H1 (cell line): ENCODE measurements around the gene ADSS1. TPM values are rescaled to one million over a fixed set of nuclear protein-coding genes. Genes with fewer than 3 reads are reported as not detected.

Source experiments
- CBX8 ChIP-seq: fragments of 300-800, 300-1000 bp; sonication (generic); IDR thresholded peaks from 2 replicates; pipeline ENCODE4 v1.7.1; 2016; ENCODE audit warnings: low read depth, low read length, borderline replicate concordance
- CTCF ChIP-seq, 3 experiments: IDR thresholded peaks; 1 replicate in 2 of 3; 2 replicates in 1 of 3; pipeline versions ENCODE4 v1.5.1 to v1.6.1; 2011; ENCODE audit warnings: low read length in 3 of 3, mild to moderate bottlenecking in 3 of 3, inconsistent platforms in 2 of 3, low read depth in 1 of 3, moderate library complexity in 1 of 3; ENCODE audit not compliant: insufficient read depth in 1 of 3; ENCODE audit errors: control extremely low read depth in 1 of 3
- KDM4A ChIP-seq: IDR thresholded peaks from one replicate; pipeline ENCODE4 v1.7.1; 2012; ENCODE audit warnings: low read depth, mild to moderate bottlenecking, moderate library complexity, low read length, inconsistent platforms; ENCODE audit not compliant: severe bottlenecking
- SP1 ChIP-seq: IDR thresholded peaks from 2 replicates; pipeline ENCODE4 v1.6.1; 2011; ENCODE audit warnings: low read depth, low read length
- TEAD4 ChIP-seq: IDR thresholded peaks from 2 replicates; pipeline ENCODE4 v1.6.1; 2012; ENCODE audit warnings: low read depth, low read length, inconsistent platforms, mixed read lengths
- ZNF274 ChIP-seq: IDR thresholded peaks from 2 replicates; pipeline ENCODE4 v1.7.0; 2012; ENCODE audit warnings: low read length, borderline replicate concordance; ENCODE audit errors: extremely low read depth
- polyA plus RNA-seq, 7 experiments: library from polyadenylated mRNA; depleted of rRNA in 3 of 7; stranded (reverse) in 5 of 7; unstranded in 2 of 7; fragments of >200 nt in 5 of 7; fragments of 200-250 nt in 2 of 7; gene quantifications; 1 replicate in 5 of 7; 2 replicates in 1 of 7; 4 replicates in 1 of 7; pipeline versions ENCODE4 v1.2.1 to v1.2.3, GENCODE V29; 2011 to 2013; ENCODE audit warnings: missing spikeins in 2 of 7, mixed read lengths in 2 of 7
- total RNA-seq: library from RNA; stranded (reverse); fragmentation: NEBNext Ultra II Directional; extraction: Animal tissue kit (Norgen Biotek cat#: 25700); gene quantifications from 2 replicates; pipeline ENCODE4 v1.2.1, GENCODE V29; 2021

Gene ADSS1
- total and polyA plus RNA-seq, 2 of the 8 experiments (the other 6 are each of a cell fraction or from before 2014, with no cell fraction given): 7.1 to 7.9 TPM

- no peak for TF ChIP-seq CTCF (IDR thresholded peaks at IDR 0.05; ENCODE audit: control extremely low read depth in 1 of 3, insufficient read depth in 1 of 3, low read depth in 1 of 3, low read length in 3 of 3)
- no peak for TF ChIP-seq SP1
- TF ChIP-seq ZNF274: no peak
- no peak for TF ChIP-seq KDM4A
- TF ChIP-seq TEAD4: no peak
- no peak for TF ChIP-seq CBX8
These were observed 39.6 kb upstream of the ADSS1 start (continued) for GRCh38 chr14:104684449-104684821.
